ENCODE data around the gene AUTS2. TPM values are rescaled to one million over a fixed set of nuclear protein-coding genes. Genes with fewer than 3 reads are reported as not detected.

The AUTS2 gene
- polyA plus RNA-seq, 1 donor from 2014 or later = 97.3 TPM

DNA sequence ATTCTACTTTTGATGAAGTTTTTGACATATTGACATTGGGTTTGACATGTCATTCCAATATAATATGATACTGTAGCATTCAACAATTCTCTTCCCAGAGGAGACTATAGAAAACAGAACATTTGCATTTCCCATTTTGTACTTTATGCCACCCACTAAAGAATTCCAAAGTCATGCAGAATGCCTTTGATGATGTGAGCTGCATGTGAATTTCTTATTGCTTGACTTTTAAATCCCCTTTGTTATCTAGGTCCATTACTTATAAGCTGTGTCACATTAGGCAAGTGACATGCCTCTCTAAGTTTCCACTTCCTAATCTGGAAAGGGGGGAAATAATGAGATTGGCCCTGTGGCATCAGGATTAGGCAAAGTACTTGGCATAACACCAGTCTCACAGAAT, 436.7 kb downstream of the AUTS2 start:
- no peak for TF ChIP-seq EP300 (conservative IDR thresholded peaks at IDR 0.05; ENCODE audit: poor library complexity, severe bottlenecking)
- no peak for TF ChIP-seq MXI1 (conservative IDR thresholded peaks at IDR 0.05; ENCODE audit: poor library complexity, severe bottlenecking)
- TF ChIP-seq EZH2 (IDR thresholded peaks at IDR 0.05; ENCODE audit: borderline replicate concordance, insufficient read depth, low read length, poor library complexity, severe bottlenecking) = no peak
- TF ChIP-seq POLR2AphosphoS5 (IDR thresholded peaks at IDR 0.05) = no peak
- TF ChIP-seq TAF1 (IDR thresholded peaks at IDR 0.05; ENCODE audit: low read depth) = no peak
- TF ChIP-seq SMC3 (conservative IDR thresholded peaks at IDR 0.05; ENCODE audit: poor library complexity) = no peak
- no peak for TF ChIP-seq RAD21 (conservative IDR thresholded peaks at IDR 0.05)
- no peak for TF ChIP-seq REST (IDR thresholded peaks at IDR 0.05; ENCODE audit: borderline replicate concordance)
- TF ChIP-seq, protein P1, sequence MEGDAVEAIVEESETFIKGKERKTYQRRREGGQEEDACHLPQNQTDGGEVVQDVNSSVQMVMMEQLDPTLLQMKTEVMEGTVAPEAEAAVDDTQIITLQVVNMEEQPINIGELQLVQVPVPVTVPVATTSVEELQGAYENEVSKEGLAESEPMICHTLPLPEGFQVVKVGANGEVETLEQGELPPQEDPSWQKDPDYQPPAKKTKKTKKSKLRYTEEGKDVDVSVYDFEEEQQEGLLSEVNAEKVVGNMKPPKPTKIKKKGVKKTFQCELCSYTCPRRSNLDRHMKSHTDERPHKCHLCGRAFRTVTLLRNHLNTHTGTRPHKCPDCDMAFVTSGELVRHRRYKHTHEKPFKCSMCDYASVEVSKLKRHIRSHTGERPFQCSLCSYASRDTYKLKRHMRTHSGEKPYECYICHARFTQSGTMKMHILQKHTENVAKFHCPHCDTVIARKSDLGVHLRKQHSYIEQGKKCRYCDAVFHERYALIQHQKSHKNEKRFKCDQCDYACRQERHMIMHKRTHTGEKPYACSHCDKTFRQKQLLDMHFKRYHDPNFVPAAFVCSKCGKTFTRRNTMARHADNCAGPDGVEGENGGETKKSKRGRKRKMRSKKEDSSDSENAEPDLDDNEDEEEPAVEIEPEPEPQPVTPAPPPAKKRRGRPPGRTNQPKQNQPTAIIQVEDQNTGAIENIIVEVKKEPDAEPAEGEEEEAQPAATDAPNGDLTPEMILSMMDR (IDR thresholded peaks at IDR 0.05; ENCODE audit: poor library complexity, severe bottlenecking) = no peak
- no peak overlapping the region for H3K4me3 ChIP-seq (ENCODE audit: low read length)

DNA sequence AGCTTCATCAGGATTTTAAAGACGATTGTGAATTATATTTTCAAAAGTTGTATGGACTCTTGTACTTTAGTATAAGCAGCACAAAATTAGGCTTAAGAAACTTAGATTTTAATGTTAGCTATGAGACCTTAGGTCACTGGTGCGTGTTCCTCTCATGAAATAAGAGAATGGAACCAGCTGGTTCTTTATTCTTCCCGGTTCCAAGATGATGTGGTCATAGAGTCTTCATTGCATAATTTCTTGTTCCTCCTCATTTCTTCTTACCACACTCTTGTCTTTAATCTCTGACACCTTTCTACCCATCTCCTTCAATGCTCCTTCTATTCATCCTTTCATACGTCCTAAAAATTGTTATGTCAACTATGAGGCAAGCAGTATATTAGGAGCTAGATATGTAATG, 437.2 kb downstream of the AUTS2 start:
- Histone ChIP-seq H3K4me3 (ENCODE audit: low read length) (no peak overlapping the region), H3K36me3 (ENCODE audit: insufficient read depth, low read length) (no peaks in the 10 kb centered on the region), H3K9ac (ENCODE audit: low read length) (no peak overlapping the region), H3K9me2 (ENCODE audit: insufficient read depth, low read length) (no peaks in the 10 kb centered on the region), H3F3A (ENCODE audit: insufficient read depth, low read length, poor library complexity, severe bottlenecking) (no peaks in the 10 kb centered on the region), H3K9me3 (ENCODE audit: low read length) (no peaks in the 10 kb centered on the region), H2AFZ (ENCODE audit: low read depth, low read length) (no peak overlapping the region), H3K27me3 (ENCODE audit: insufficient read depth, low read depth, low read length) (no peaks in the 10 kb centered on the region), H4K20me1 (ENCODE audit: insufficient read depth) (no peaks in the 10 kb centered on the region), H3K27ac (ENCODE audit: low read length) (no peak overlapping the region), H3K79me2 (replicated peaks; ENCODE audit: insufficient read depth, low read length) (peaks cover 13% of the 10 kb centered on the region), H3K4me2 (ENCODE audit: low read length) (no peak overlapping the region)
- TF ChIP-seq, protein P1 (IDR thresholded peaks at IDR 0.05; ENCODE audit: poor library complexity, severe bottlenecking) = no peak
- TF ChIP-seq RAD21 (conservative IDR thresholded peaks at IDR 0.05) = no peak
- no peak for TF ChIP-seq EZH2 (IDR thresholded peaks at IDR 0.05; ENCODE audit: borderline replicate concordance, insufficient read depth, low read length, poor library complexity, severe bottlenecking)

More for the DNA sequence above, 436.7 kb downstream of the AUTS2 start:
- Histone ChIP-seq H3K9ac (ENCODE audit: low read length) (no peak overlapping the region), H3K27ac (ENCODE audit: low read length) (no peak overlapping the region), H2AFZ (ENCODE audit: low read depth, low read length) (no peak overlapping the region), H3K27me3 (ENCODE audit: insufficient read depth, low read depth, low read length) (no peaks in the 10 kb centered on the region), H3K4me2 (ENCODE audit: low read length) (no peak overlapping the region), H4K20me1 (ENCODE audit: insufficient read depth) (no peaks in the 10 kb centered on the region), H3K9me3 (ENCODE audit: low read length) (no peaks in the 10 kb centered on the region), H3K9me2 (ENCODE audit: insufficient read depth, low read length) (no peaks in the 10 kb centered on the region), H3K36me3 (ENCODE audit: insufficient read depth, low read length) (no peaks in the 10 kb centered on the region), H3F3A (ENCODE audit: insufficient read depth, low read length, poor library complexity, severe bottlenecking) (no peaks in the 10 kb centered on the region), H3K79me2 (replicated peaks; ENCODE audit: insufficient read depth, low read length) (peaks cover 13% of the 10 kb centered on the region)
